GM18909 (cell line): ENCODE measurements around the gene SMAD6.

ENCODE experiments used
- ATAC-seq: cut with Tn5 transposase; IDR thresholded peaks from one replicate; pipeline ENCODE4 v1.9.1; 2021; ENCODE audit warnings: mild to moderate bottlenecking; ENCODE audit not compliant: unreplicated experiment, poor library complexity

The SMAD6 gene

DNA sequence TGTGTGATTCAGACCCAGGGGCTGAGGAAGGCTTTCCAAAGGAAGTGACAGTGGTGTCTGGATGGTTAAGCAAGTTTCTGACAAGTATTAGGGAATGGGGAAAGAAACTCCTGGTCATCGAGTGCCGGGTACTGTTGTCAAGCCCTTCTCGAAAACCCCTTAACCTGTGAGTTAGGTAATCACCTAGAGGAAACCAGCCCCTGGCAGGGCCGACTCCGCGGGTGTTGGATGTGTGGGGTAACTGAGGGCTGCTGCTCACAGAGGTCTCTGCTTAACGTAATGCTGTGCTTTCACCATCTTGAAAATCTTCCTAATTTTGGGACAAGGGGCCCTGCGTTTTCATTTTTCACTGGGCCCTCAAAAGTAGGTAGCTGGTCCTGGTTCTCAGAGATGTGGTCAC is 67.0 kb downstream of the SMAD6 start:
- ATAC-seq = no peak

DNA sequence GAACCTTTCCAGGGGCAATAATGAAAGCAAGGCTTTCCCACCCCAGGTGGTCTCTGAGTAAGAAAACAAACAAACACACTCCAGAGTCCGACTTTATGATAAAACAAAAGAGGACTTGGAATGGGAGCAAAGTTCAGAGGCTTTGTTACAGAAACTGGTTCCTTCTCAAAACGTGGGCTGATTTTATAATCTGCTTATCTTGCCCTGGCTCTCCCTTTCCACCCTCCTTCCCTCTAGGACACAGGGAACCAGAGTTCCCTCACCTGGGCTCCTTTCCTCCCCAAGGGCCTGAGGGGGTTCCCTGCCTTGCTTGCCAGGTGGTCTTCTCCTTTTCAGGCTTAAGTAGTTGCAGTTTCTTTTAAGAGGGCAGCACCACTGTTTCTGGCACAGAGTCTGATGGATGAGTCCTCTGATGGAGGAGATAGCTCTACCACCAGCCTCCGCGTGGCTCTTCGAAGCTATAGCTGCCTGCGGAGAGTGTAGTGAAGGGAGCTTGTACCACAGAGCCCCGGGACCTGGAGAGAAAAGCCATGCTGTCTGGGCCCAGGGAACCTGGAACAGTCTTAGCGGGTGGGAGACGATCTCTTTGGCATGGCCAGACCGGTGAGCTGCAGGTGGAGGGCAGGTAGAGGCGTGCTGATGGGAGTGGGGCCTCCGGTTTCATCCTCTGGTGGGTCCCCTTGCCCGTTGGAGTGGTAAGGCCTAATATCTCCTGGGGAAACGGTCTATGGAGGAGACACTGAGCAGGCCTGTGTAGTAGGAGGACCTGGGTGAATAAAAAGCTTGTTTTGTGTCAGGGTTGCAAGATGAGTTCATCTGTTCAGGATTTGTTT is 68.7 kb downstream of the SMAD6 start:
- no peak for ATAC-seq

- ATAC-seq = no peak
Measured at GRCh38 chr15:66771351-66771650, 69.3 kb downstream of the SMAD6 start.

GRCh38 chr15:66772604-66773128 is 70.6 kb downstream of the SMAD6 start:
- ATAC-seq = no peak

- ATAC-seq = no peak
Measured at GRCh38 chr15:66773129-66773873, 71.3 kb downstream of the SMAD6 start.

- ATAC-seq = peak; percentile 45
Measured at GRCh38 chr15:66774001-66774814, 72.2 kb downstream of the SMAD6 start.

- ATAC-seq = no peak
Measured at GRCh38 chr15:66775127-66776105, 73.4 kb downstream of the SMAD6 start.

DNA sequence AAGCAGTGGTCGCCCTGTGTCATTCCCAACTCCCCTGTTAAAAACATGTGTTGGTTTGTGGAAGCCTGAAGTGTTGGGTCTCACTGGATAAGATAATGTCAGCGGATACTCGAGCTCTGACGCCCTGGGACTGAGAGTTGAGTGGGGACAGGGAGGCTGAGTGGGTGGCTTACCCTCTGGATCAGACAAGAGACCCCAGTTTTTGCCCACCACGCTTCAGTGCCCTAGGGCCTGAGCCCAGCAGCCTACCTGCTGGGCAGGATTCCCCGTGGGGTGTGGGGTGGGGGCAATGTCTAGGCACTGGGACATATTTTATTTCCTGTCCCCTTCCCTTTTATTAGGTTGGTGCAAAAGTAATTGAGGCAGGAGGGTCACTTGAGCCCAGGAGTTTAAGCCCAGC is 75.0 kb downstream of the SMAD6 start:
- no peak for ATAC-seq

DNA sequence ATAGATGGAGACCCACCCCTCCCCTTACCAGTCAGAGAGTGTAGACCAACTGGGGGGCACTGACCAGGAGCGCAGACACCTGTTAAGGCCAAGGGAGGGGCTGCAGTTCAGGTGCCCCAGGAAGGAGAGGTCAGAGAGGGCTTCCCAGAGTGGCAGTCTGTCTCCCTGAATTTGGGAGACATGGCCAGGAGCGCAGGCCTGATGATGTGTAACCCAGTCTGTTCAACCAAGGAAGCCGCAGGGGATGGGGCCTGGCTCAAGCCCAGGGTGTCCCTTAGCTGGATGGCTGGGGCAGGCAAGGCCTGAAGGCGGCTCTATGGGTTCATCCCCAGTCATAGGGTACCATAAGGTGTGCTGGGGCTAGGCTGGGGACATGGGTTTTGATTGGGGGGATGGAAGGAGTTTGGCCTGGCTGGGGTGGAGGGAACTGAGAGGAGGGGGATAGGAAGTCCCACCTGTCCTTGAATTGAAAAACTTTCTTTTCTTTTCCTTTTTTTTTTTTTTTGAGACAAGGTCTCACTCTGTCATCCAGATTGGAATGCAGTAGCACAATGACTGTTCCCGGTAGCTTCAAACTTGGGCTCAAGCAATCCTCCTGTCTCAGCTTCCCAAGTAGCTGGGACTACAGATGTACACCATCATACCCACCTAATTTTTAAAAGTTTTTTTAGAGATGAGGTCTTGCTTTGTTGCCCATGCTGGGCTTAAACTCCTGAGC is 75.7 kb downstream of the SMAD6 start:
- no peak for ATAC-seq

GRCh38 chr15:66778314-66778665 is 76.3 kb downstream of the SMAD6 start:
- ATAC-seq = no peak

- no peak for ATAC-seq
Measured at GRCh38 chr15:66778716-66779115, 76.7 kb downstream of the SMAD6 start.

GRCh38 chr15:66779331-66780009 is 77.4 kb downstream of the SMAD6 start:
- ATAC-seq = no peak

DNA sequence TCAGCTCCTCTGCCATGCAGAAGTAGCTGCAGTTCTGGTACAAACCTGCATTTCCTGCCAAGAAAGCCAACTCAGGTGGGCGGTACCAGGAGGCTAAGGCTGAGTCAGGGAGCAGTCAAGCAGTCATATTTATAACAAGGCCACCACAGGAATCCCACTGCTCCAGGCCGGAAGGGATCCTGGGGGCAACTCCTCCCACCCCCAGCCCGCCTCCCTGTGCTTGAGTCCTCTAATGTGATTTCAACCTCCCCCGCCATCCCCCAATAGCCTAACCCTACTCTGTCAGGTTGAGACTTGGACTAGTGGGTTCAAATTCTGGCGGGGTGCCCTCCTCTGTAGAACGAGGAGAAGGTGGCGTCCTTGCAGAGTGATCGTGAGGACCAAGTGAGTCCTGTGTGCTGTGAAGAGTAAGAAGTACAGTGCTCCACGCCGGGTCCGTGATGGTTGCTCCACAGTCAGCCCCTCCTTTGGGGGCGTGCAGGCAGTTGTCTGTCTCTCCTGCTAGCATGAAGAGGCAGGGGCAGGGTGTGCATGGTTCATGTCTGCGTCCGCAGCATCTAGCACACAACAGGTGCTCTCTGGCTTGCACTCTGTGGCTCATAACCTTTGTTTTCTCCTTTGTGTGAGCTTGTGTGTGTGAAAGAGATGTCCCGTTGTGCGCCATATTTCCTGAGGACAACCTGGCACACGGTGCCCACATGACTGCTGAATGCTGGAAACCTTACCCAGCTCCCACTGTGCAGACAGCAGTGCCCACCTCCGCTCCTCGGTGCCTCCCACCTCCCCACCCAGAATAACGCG is 78.3 kb downstream of the SMAD6 start:
- ATAC-seq = no peak

DNA sequence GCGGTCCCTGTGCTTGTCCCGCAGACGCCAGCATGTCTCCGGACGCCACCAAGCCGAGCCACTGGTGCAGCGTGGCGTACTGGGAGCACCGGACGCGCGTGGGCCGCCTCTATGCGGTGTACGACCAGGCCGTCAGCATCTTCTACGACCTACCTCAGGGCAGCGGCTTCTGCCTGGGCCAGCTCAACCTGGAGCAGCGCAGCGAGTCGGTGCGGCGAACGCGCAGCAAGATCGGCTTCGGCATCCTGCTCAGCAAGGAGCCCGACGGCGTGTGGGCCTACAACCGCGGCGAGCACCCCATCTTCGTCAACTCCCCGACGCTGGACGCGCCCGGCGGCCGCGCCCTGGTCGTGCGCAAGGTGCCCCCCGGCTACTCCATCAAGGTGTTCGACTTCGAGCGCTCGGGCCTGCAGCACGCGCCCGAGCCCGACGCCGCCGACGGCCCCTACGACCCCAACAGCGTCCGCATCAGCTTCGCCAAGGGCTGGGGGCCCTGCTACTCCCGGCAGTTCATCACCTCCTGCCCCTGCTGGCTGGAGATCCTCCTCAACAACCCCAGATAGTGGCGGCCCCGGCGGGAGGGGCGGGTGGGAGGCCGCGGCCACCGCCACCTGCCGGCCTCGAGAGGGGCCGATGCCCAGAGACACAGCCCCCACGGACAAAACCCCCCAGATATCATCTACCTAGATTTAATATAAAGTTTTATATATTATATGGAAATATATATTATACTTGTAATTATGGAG is 79.1 kb downstream of the SMAD6 start:
- no peak for ATAC-seq

- no peak for ATAC-seq
Measured at GRCh38 chr15:66782785-66783184, 80.7 kb downstream of the SMAD6 start.

DNA sequence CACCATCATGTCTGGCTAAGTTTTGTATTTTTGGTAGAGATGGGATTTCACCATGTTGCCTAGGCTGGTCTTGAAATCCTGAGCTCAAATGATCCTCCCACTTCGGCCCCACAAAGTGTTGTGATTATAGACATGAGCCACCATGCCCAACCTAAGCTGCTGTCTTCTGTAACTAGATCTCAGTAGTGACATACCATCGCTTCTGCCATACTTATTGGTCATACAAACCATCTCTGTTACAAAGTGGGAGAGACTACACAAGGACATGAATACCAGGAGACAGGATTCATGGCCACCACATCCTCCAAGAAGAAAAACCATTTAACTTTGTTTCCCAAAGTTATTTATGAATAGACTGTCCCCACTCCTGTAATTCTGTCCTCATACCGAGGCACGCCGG is 81.3 kb downstream of the SMAD6 start:
- ATAC-seq = no peak

- no peak for ATAC-seq
Measured at GRCh38 chr15:66783725-66784124, 81.7 kb downstream of the SMAD6 start.
